ENCODE results near the gene ARHGAP33. TPM values are rescaled to one million over a fixed set of nuclear protein-coding genes. Genes with fewer than 3 reads are reported as not detected.

Gene ARHGAP33
- total and polyA plus RNA-seq, 10 donors = 3.1 to 25.2 (median 12.6) TPM

Other genes with a start within 250 kb of the ARHGAP33 start
- gene SBSN, start 247.3 kb upstream of the ARHGAP33 start, total RNA-seq = not detected
- under 1 TPM; 0.05 to 0.33 (median 0.19) TPM for gene SBSN, start 247.3 kb upstream of the ARHGAP33 start, polyA plus RNA-seq
- gene GAPDHS, start 242.1 kb upstream of the ARHGAP33 start, total RNA-seq = under 1 TPM in 1 of 7 donors, not detected in 6; 0.17 TPM
- gene GAPDHS, start 242.1 kb upstream of the ARHGAP33 start, polyA plus RNA-seq = under 1 TPM in 2 of 3 donors, not detected in 1; 0.13 to 0.14 TPM
- 10 to 100 TPM; 47.6 to 67.7 (median 50.4) TPM for gene TMEM147, start 229.9 kb upstream of the ARHGAP33 start, total RNA-seq
- gene TMEM147, start 229.9 kb upstream of the ARHGAP33 start, polyA plus RNA-seq = 10 to 100 TPM; 57.9 to 88.7 (median 78.7) TPM
- not detected for gene ATP4A, start 211.9 kb upstream of the ARHGAP33 start, total RNA-seq
- gene ATP4A, start 211.9 kb upstream of the ARHGAP33 start, polyA plus RNA-seq = not detected
- gene PMIS2, start 189.4 kb upstream of the ARHGAP33 start, total RNA-seq = not detected
- gene PMIS2, start 189.4 kb upstream of the ARHGAP33 start, polyA plus RNA-seq = not detected
- gene HAUS5, start 162.8 kb upstream of the ARHGAP33 start, total RNA-seq = 10 to 100 TPM; 10.3 to 24.4 (median 17.7) TPM
- gene HAUS5, start 162.8 kb upstream of the ARHGAP33 start, polyA plus RNA-seq = 10 to 100 TPM; 12.4 to 23.8 (median 23.1) TPM
- 10 to 100 TPM; 48.2 to 63.4 (median 59.6) TPM for gene RBM42, start 146.5 kb upstream of the ARHGAP33 start, total RNA-seq
- 10 to 100 TPM; 48.8 to 71.9 (median 58.1) TPM for gene RBM42, start 146.5 kb upstream of the ARHGAP33 start, polyA plus RNA-seq
- under 1 TPM in 2 of 7 donors, not detected in 5; 0.43 to 0.57 TPM for gene ETV2, start 133.8 kb upstream of the ARHGAP33 start, total RNA-seq
- 1 to 10 TPM in 2 of 3 donors, under 1 TPM in 1; 0.99 to 1.2 (median 1.1) TPM for gene ETV2, start 133.8 kb upstream of the ARHGAP33 start, polyA plus RNA-seq
- 100 to 1,000 TPM; 208 to 672 (median 255) TPM for gene COX6B1, start 127.2 kb upstream of the ARHGAP33 start, total RNA-seq
- 100 to 1,000 TPM; 640 to 837 (median 717) TPM for gene COX6B1, start 127.2 kb upstream of the ARHGAP33 start, polyA plus RNA-seq
- gene UPK1A, start 109.0 kb upstream of the ARHGAP33 start, total RNA-seq = not detected
- gene UPK1A, start 109.0 kb upstream of the ARHGAP33 start, polyA plus RNA-seq = under 1 TPM in 1 of 3 donors, not detected in 2; 0.11 TPM
- 1 to 10 TPM; 2.5 to 6.9 (median 4.0) TPM for gene ZBTB32, start 71.0 kb upstream of the ARHGAP33 start, total RNA-seq
- gene ZBTB32, start 71.0 kb upstream of the ARHGAP33 start, polyA plus RNA-seq = 1 to 10 TPM; 3.0 to 8.2 (median 4.8) TPM
- gene KMT2B, start 57.6 kb upstream of the ARHGAP33 start, total RNA-seq = 10 to 100 TPM; 36.6 to 58.2 (median 50.7) TPM
- 10 to 100 TPM; 17.6 to 37.2 (median 27.6) TPM for gene KMT2B, start 57.6 kb upstream of the ARHGAP33 start, polyA plus RNA-seq
- 10 to 100 TPM; 16.5 to 64.7 (median 43.5) TPM for gene IGFLR1, start 33.1 kb upstream of the ARHGAP33 start, total RNA-seq
- gene IGFLR1, start 33.1 kb upstream of the ARHGAP33 start, polyA plus RNA-seq = 10 to 100 TPM; 30.1 to 62.9 (median 49.3) TPM
- gene U2AF1L4, start 30.1 kb upstream of the ARHGAP33 start, total RNA-seq = 10 to 100 TPM; 27.3 to 65.1 (median 29.7) TPM
- gene U2AF1L4, start 30.1 kb upstream of the ARHGAP33 start, polyA plus RNA-seq = 10 to 100 TPM; 27.2 to 96.5 (median 60.7) TPM
- gene PSENEN, start 29.9 kb upstream of the ARHGAP33 start, total RNA-seq = 10 to 100 TPM; 37.5 to 55.7 (median 47.6) TPM
- gene PSENEN, start 29.9 kb upstream of the ARHGAP33 start, polyA plus RNA-seq = 10 to 100 TPM; 61.9 to 71.3 (median 62.1) TPM
- gene LIN37, start 27.0 kb upstream of the ARHGAP33 start, total RNA-seq = 10 to 100 TPM in 5 of 7 donors, 1 to 10 TPM in 2; 7.0 to 19.5 (median 10.7) TPM
- gene LIN37, start 27.0 kb upstream of the ARHGAP33 start, polyA plus RNA-seq = 10 to 100 TPM; 13.7 to 28.5 (median 18.5) TPM
- gene HSPB6, start 18.5 kb upstream of the ARHGAP33 start, total RNA-seq = 1 to 10 TPM; 2.1 to 5.9 (median 4.3) TPM
- gene HSPB6, start 18.5 kb upstream of the ARHGAP33 start, polyA plus RNA-seq = 10 to 100 TPM in 1 of 3 donors, 1 to 10 TPM in 2; 2.9 to 11.0 (median 5.8) TPM
- 10 to 100 TPM in 6 of 7 donors, 1 to 10 TPM in 1; 6.6 to 25.2 (median 16.3) TPM for gene PROSER3, start 17.4 kb upstream of the ARHGAP33 start, total RNA-seq
- 1 to 10 TPM; 2.0 to 8.4 (median 2.1) TPM for gene PROSER3, start 17.4 kb upstream of the ARHGAP33 start, polyA plus RNA-seq
- not detected for gene PRODH2, start 37.3 kb downstream of the ARHGAP33 start, total RNA-seq
- gene PRODH2, start 37.3 kb downstream of the ARHGAP33 start, polyA plus RNA-seq = under 1 TPM in 1 of 3 donors, not detected in 2; 0.06 TPM
- under 1 TPM in 2 of 7 donors, not detected in 5; 0.20 to 0.60 TPM for gene NPHS1, start 76.9 kb downstream of the ARHGAP33 start, total RNA-seq
- under 1 TPM; 0.10 to 0.58 (median 0.13) TPM for gene NPHS1, start 76.9 kb downstream of the ARHGAP33 start, polyA plus RNA-seq
- under 1 TPM in 1 of 7 donors, not detected in 6; 0.17 TPM for gene KIRREL2, start 81.3 kb downstream of the ARHGAP33 start, total RNA-seq
- under 1 TPM; 0.10 to 0.27 (median 0.11) TPM for gene KIRREL2, start 81.3 kb downstream of the ARHGAP33 start, polyA plus RNA-seq
- 1 to 10 TPM in 3 of 7 donors, under 1 TPM in 2, not detected in 2; 0.57 to 3.6 (median 1.1) TPM for gene APLP1, start 93.0 kb downstream of the ARHGAP33 start, total RNA-seq
- 1 to 10 TPM in 2 of 3 donors, under 1 TPM in 1; 0.99 to 2.6 (median 2.4) TPM for gene APLP1, start 93.0 kb downstream of the ARHGAP33 start, polyA plus RNA-seq
- 10 to 100 TPM; 19.6 to 57.5 (median 30.3) TPM for gene NFKBID, start 125.0 kb downstream of the ARHGAP33 start, total RNA-seq
- 10 to 100 TPM; 12.6 to 19.7 (median 18.1) TPM for gene NFKBID, start 125.0 kb downstream of the ARHGAP33 start, polyA plus RNA-seq
- 10 to 100 TPM; 31.5 to 80.4 (median 58.2) TPM for gene HCST, start 127.0 kb downstream of the ARHGAP33 start, total RNA-seq
- 100 to 1,000 TPM; 119 to 130 (median 122) TPM for gene HCST, start 127.0 kb downstream of the ARHGAP33 start, polyA plus RNA-seq
- 100 to 1,000 TPM; 292 to 747 (median 403) TPM for gene TYROBP, start 132.7 kb downstream of the ARHGAP33 start, total RNA-seq
- 100 to 1,000 TPM; 281 to 446 (median 285) TPM for gene TYROBP, start 132.7 kb downstream of the ARHGAP33 start, polyA plus RNA-seq
- gene LRFN3, start 160.8 kb downstream of the ARHGAP33 start, total RNA-seq = 10 to 100 TPM in 4 of 7 donors, 1 to 10 TPM in 3; 7.8 to 18.2 (median 11.5) TPM
- 1 to 10 TPM in 2 of 3 donors, under 1 TPM in 1; 0.76 to 8.0 (median 1.2) TPM for gene LRFN3, start 160.8 kb downstream of the ARHGAP33 start, polyA plus RNA-seq
- 10 to 100 TPM; 14.6 to 34.8 (median 16.3) TPM for gene SDHAF1, start 219.6 kb downstream of the ARHGAP33 start, total RNA-seq
- 10 to 100 TPM; 26.5 to 35.6 (median 33.6) TPM for gene SDHAF1, start 219.6 kb downstream of the ARHGAP33 start, polyA plus RNA-seq
- gene SYNE4, start 233.2 kb downstream of the ARHGAP33 start, total RNA-seq = 1 to 10 TPM in 4 of 7 donors, under 1 TPM in 2, not detected in 1; 0.54 to 1.6 (median 1.0) TPM
- under 1 TPM; 0.70 to 0.89 (median 0.85) TPM for gene SYNE4, start 233.2 kb downstream of the ARHGAP33 start, polyA plus RNA-seq
- gene ALKBH6, start 238.6 kb downstream of the ARHGAP33 start, total RNA-seq = 10 to 100 TPM; 22.6 to 65.3 (median 28.3) TPM
- gene ALKBH6, start 238.6 kb downstream of the ARHGAP33 start, polyA plus RNA-seq = 10 to 100 TPM; 21.3 to 26.6 (median 24.3) TPM